ENCODE data around the gene STARD5.

STARD5 gene

GRCh38 chr15:81274255-81274654 lies 49.7 kb downstream of the STARD5 start:
- no peak for DNase-seq (ENCODE audit: low spot score)

GRCh38 chr15:81273855-81274254 lies 50.1 kb downstream of the STARD5 start:
- no peak for DNase-seq (ENCODE audit: low spot score)

GRCh38 chr15:81273200-81273599 lies 50.7 kb downstream of the STARD5 start:
- DNase-seq (ENCODE audit: low spot score), result no peak

GRCh38 chr15:81271761-81272644 lies 51.9 kb downstream of the STARD5 start:
- no peak for DNase-seq (ENCODE audit: low spot score)

GRCh38 chr15:81270781-81271491 lies 53.0 kb downstream of the STARD5 start:
- DNase-seq (ENCODE audit: low spot score), result no peak

GRCh38 chr15:81270188-81270587 lies 53.8 kb downstream of the STARD5 start:
- no peak for DNase-seq (ENCODE audit: low spot score)

GRCh38 chr15:81268881-81269601 lies 54.9 kb downstream of the STARD5 start:
- DNase-seq (ENCODE audit: low spot score), result no peak

- no peak for DNase-seq (ENCODE audit: low spot score)
Observed at GRCh38 chr15:81268340-81268739, 55.6 kb downstream of the STARD5 start.

- DNase-seq (ENCODE audit: low spot score), result peak; percentile 93
Observed at GRCh38 chr15:81265944-81266775, 57.8 kb downstream of the STARD5 start.

GRCh38 chr15:81265256-81265943 lies 58.5 kb downstream of the STARD5 start:
- DNase-seq (ENCODE audit: low spot score), result peak; percentile 31

GRCh38 chr15:81264072-81264857 lies 59.7 kb downstream of the STARD5 start:
- no peak for DNase-seq (ENCODE audit: low spot score)

GRCh38 chr15:81263477-81263876 lies 60.5 kb downstream of the STARD5 start:
- DNase-seq (ENCODE audit: low spot score), result no peak

GRCh38 chr15:81261172-81261811 lies 62.6 kb downstream of the STARD5 start:
- DNase-seq (ENCODE audit: low spot score), result no peak

- no peak for DNase-seq (ENCODE audit: low spot score)
Observed at GRCh38 chr15:81259760-81260298, 64.1 kb downstream of the STARD5 start.

Measured in NAMALWA (cell line).